ENCODE measurements around the gene CNOT6.

Gene CNOT6

GRCh38 chr5:180609817-180610550 lies 115.8 kb downstream of the CNOT6 start:
- no peaks in the 10 kb centered on the region for H3K9me3 ChIP-seq (ENCODE audit: control insufficient read depth, insufficient read depth, low read depth, low read length)
- H3K4me1 ChIP-seq (ENCODE audit: control insufficient read depth, insufficient read depth, low read length) = no peaks in the 10 kb centered on the region
- H3K27ac ChIP-seq (ENCODE audit: extremely low read depth, low read depth, low read length) = no peak overlapping the region
- TF ChIP-seq ZNF600 (tag by site-specific recombination; IDR thresholded peaks at IDR 0.05) = peak; percentile 31; the same call in 1 of the 2 replicates
- TF ChIP-seq ZNF138 (tag by site-specific recombination; IDR thresholded peaks at IDR 0.05; ENCODE audit: borderline replicate concordance) = no peak
- no peak for TF ChIP-seq ZNF19 (tag by site-specific recombination; IDR thresholded peaks at IDR 0.05; ENCODE audit: low read depth)
- ChIA-PET CTCF (interaction anchor here (0.6 to 1.5 kb wide), 2 partner anchors 9 to 109 kb away, joined by 3 to 4 read pairs; no protein-coding TSS in a partner anchor), POLR2A (no interaction called here)
- peaks cover 0 to 25% of the 10 kb centered on the region in 2 experiments; a peak in 2 of 3 replicates for H3K36me3 ChIP-seq (ENCODE audit: control insufficient read depth in 2 of 2, insufficient read depth in 1 of 2, low read length in 2 of 2)
- no peak overlapping the region for H3K4me3 ChIP-seq (ENCODE audit: low read depth, low read length)

- Histone ChIP-seq H3K9me3 (ENCODE audit: control insufficient read depth, insufficient read depth, low read depth, low read length) (no peaks in the 10 kb centered on the region), H3K36me3 (ENCODE audit: control insufficient read depth in 2 of 2, insufficient read depth in 1 of 2, low read length in 2 of 2) (peaks cover 0 to 29% of the 10 kb centered on the region in 2 experiments; a peak in 2 of 3 replicates), H3K27ac (ENCODE audit: extremely low read depth, low read depth, low read length) (no peak overlapping the region), H3K4me3 (ENCODE audit: low read depth, low read length) (no peak overlapping the region), H3K4me1 (ENCODE audit: control insufficient read depth, insufficient read depth, low read length) (no peaks in the 10 kb centered on the region)
- TF ChIP-seq ZNF140 (tag by site-specific recombination; IDR thresholded peaks at IDR 0.05) = no peak
- no peak for TF ChIP-seq ZNF677 (tag by site-specific recombination; IDR thresholded peaks at IDR 0.05)
- no peak for TF ChIP-seq ZNF239 (tag by site-specific recombination; IDR thresholded peaks at IDR 0.05)
- TF ChIP-seq ZNF645 (tag by site-specific recombination; IDR thresholded peaks at IDR 0.05) = no peak
- no peak for TF ChIP-seq ZFHX2 (tag by site-specific recombination; conservative IDR thresholded peaks at IDR 0.05)
- no peak for TF ChIP-seq TRIM28 (IDR thresholded peaks at IDR 0.05; ENCODE audit: borderline replicate concordance, low read length)
- no peak for TF ChIP-seq ZNF521 (tag by site-specific recombination; IDR thresholded peaks at IDR 0.05)
- no peak for TF ChIP-seq ZNF202 (tag by site-specific recombination; IDR thresholded peaks at IDR 0.05; ENCODE audit: borderline replicate concordance)
- no peak for TF ChIP-seq GLIS1 (tag by site-specific recombination; IDR thresholded peaks at IDR 0.05)
- TF ChIP-seq ZIC2 (tag by site-specific recombination; IDR thresholded peaks at IDR 0.05) = no peak
- TF ChIP-seq ZNF24 (tag by site-specific recombination; IDR thresholded peaks at IDR 0.05) = no peak
- TF ChIP-seq ZNF488 (tag by site-specific recombination; IDR thresholded peaks at IDR 0.05) = no peak
- no peak for TF ChIP-seq ZNF658 (tag by site-specific recombination; IDR thresholded peaks at IDR 0.05)
- POLR2A ChIA-PET = interaction anchor here (0.7 kb wide), 1 partner anchor 879 kb away, joined by 6 read pairs; the partner anchor contains the start of gene MAML1
- CTCF ChIA-PET = no interaction called here
These were observed 117.1 kb downstream of the CNOT6 start for GRCh38 chr5:180611140-180611850.

GRCh38 chr5:180612683-180613082 lies 118.5 kb downstream of the CNOT6 start:
- H3K27ac ChIP-seq (ENCODE audit: extremely low read depth, low read depth, low read length) = no peak overlapping the region
- ChIA-PET CTCF (no interaction called here), POLR2A (no interaction called here)
- no peak overlapping the region for H3K4me3 ChIP-seq (ENCODE audit: low read depth, low read length)
- no peaks in the 10 kb centered on the region for H3K9me3 ChIP-seq (ENCODE audit: control insufficient read depth, insufficient read depth, low read depth, low read length)
- H3K4me1 ChIP-seq (ENCODE audit: control insufficient read depth, insufficient read depth, low read length) = no peaks in the 10 kb centered on the region
- peaks cover 0 to 35% of the 10 kb centered on the region in 2 experiments; a peak in 1 of 3 replicates for H3K36me3 ChIP-seq (ENCODE audit: control insufficient read depth in 2 of 2, insufficient read depth in 1 of 2, low read length in 2 of 2)
- TF ChIP-seq KLF10 (tag by site-specific recombination; IDR thresholded peaks at IDR 0.05) (no peak), ZNF121 (tag by site-specific recombination; IDR thresholded peaks at IDR 0.05) (no peak), ZNF544 (tag by site-specific recombination; IDR thresholded peaks at IDR 0.05) (no peak), ZBTB6 (tag by site-specific recombination; IDR thresholded peaks at IDR 0.05) (no peak), ZEB2 (tag by site-specific recombination; IDR thresholded peaks at IDR 0.05) (no peak), ZNF223 (tag by site-specific recombination; IDR thresholded peaks at IDR 0.05) (no peak), ZNF488 (tag by site-specific recombination; IDR thresholded peaks at IDR 0.05) (no peak), ZNF677 (tag by site-specific recombination; IDR thresholded peaks at IDR 0.05) (no peak), BCL6B (tag by site-specific recombination; IDR thresholded peaks at IDR 0.05) (no peak), ZNF18 (tag by site-specific recombination; IDR thresholded peaks at IDR 0.05) (no peak)
